Effector CD4-positive, alpha-beta T cell (primary cell): ENCODE measurements around the gene KCNQ1.

ENCODE experiments used
- DNase-seq: peaks from one replicate; pipeline ENCODE4 v3.0.0-alpha.2; 2020

Gene KCNQ1

DNA sequence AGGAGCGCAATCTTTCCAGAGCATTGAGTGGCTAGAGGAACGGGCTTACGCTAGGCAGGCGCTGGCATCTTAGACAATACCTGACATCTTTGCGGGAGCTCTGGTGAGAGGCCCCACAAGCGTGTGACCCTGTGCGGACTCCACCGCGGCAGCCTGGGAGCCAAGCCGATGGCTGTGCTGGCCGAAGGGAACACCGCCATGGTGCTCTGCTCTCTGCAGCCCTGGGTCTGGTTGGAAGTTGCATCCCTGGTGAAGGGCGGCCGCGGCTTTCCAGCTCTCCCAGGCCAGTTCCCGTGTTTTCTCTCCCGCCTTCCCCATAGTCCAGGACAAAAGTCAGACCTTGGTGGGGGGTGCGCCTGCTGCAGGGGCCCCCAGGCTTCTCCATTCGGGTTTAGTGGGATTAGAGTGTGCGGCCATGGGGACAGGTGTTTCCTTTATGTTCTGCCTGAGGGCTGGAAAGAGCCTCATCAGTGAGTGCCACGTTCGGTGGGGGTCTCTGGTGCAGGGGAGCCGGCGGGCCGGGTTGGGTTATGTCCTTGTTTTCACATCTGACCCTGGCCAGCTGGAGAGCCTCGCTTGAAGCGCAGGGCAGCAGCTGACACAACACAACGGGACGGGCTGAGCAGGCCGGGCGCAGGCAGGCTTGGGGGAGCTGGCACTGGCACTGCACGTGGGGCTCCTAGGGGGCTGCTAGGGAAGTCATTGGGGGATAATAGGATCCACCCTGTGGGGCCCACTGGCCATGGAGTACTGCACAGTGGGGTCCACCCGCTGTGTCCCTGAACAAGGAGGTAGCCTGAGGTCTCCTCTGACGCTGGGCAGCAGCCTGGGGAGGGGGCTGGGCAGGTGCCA lies 94.8 kb downstream of the KCNQ1 start:
- no peak for DNase-seq

DNA sequence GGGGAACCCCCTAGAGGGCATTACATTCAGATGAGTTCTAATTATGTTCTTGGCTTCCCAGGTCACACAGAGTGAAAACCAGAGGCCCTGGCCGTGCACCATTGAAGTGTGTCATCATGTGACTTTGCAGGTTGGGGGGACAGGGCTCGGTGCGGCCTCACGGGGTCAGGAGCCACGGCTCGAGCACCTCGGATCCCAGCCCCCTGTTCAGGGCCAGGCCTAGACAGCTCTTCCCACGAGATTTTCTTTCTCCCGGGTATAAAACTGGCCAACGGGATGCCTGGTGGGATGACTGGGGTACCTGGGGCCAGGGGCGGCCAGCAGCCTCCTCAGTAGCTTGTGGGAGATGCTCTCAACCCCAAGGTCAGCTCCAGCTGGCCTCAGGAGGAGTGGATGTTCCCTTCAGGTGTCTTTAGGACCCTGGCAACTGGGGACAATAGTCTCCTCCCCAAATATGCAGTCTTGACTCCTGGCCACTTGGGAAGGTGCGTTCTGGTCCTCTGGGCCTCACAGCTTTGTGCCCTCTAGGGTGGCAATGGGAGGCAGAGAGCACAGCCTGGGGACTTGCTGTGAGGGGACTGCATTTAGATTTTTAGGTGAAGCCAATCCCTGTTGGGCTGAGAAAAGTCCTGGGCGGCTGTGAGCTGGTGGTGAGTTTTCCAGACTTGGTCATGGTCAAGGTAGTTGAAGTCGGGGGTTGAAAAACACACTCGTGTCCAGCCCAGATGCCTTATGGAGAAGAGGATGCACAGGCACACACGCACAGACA lies 95.6 kb downstream of the KCNQ1 start:
- DNase-seq: no peak

DNA sequence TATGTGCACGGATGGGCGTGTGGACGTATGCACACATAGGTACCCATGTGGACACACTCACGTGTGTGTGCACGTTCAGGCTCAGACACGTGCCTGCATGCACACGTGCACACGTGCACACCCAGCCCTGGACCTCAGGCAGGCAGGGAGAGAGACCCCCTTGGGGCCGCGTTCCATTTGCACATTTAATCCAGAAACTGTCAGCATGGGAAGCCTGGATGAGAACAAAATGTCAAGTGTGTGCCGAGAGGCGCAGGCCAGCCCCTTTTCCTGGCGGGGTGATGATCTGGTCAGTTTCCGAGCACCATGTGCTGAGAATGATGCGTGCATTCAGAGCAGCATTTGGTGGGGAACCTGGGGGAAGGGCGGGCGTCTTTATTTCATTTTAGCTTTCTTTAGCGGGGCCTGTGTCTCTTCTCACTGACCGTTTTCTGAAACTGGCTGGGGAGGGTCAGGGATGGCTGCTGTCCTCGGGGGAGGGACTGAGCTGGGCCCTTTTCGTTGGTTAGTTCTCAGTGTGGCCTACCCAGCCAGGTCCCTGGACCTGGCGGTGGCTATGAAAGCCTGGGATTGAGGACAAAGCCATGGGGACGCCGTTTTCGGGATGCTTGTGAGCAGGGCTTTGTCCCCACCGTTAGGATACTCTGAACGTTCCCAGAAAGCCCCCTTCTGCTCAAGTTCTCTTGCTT lies 96.3 kb downstream of the KCNQ1 start:
- no peak for DNase-seq

DNA sequence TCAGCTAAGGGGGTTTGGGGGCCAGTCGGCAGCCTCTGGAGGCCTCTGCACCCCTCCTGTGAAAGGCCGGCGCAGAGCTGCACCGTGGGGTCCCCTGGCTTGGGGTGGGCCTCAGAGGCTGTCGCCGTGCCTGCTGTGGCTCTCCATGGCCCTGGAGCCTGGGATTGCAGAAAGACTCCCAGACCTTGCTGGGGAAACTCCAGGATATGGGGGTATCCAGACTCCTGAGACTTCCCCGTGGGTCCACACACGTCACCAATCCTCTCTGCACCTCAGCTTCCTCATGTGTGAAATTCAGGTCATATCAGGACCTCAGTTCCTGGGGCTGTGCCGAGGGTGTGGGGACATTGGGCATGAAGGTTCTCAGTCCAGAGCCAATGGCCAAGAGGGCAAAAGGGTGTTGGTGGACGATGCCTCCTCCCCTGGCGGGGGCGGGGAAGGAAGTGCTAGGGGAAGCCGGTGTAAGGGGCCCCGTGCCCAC lies 97.1 kb downstream of the KCNQ1 start:
- no peak for DNase-seq

DNA sequence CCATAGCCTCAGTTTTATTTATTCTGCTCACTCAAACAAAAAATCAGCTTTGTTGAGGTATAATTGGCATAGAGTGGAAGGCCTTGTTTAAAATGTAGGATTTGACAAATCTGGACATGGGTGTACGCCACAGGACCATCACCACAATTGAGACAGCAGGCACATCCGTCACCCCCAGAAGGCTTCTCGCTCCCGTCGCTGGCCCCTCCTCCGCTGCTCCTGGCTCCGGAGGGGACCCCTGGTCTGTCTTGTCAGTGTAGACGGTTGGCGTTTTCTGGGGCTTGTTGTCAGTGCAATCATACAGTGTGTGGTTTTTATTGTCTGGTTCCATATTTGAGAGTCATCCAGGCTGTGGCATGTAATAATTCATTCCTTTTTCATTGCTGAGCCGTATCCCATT lies 97.6 kb downstream of the KCNQ1 start:
- DNase-seq: no peak

DNA sequence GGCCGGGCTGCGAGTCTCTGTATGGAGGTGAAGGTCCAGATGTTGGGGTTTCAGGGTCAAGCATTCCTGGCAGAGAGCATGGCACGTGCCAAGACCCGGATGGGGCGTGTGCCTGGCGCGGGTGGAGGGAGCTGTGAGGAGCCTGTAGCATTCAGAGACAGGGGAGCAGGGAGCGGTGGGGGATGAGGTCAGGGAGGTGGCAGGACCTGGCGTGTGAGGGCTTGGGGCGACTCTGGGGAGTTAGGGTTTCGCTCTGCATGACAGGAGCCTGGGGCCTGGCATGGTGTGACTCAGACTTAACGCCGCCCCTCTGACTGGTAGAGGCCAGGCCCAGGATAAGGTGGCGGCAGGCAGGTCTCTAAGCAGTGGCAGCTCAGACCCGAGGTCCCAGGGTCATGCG lies 103.0 kb downstream of the KCNQ1 start:
- no peak for DNase-seq

DNA sequence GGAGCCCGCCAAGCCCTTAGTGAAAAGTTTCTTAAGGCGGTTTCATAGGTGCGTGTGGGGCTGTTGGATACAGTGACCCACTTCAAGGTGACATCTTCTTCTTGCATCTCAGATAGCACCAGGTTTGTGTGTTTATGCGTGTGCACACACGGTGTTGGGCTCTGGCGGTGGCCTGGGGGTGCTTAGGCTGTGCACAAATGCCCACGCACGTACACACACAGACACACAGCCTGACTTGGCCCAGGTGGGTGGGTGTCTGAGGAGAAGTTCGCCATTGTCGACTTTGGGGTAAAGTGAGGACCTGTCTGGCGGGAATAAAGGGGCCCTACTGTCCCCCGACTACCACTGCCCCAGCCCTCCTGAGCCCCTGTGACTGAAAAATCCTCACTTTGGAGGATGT lies 103.8 kb downstream of the KCNQ1 start:
- no peak for DNase-seq

DNA sequence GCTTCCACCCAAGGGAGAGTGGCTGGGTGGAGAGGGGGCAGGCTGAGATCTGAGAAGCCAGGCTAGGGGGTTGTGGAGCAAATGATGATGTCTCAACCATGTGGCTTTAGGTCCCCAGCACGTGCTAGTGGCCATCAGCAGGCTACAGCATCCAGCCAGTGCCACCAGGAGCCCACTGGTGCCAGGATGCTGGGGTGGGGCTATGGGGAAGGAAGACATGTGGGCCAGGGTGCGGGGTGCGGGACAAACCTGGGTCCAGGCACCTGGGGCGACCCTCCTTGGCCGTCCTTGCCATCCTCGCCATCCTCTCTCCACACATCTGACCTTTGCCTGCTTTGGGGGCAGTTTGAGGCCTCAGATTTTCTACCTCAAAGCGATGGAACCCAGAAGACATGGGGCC lies 104.3 kb downstream of the KCNQ1 start:
- no peak for DNase-seq

DNA sequence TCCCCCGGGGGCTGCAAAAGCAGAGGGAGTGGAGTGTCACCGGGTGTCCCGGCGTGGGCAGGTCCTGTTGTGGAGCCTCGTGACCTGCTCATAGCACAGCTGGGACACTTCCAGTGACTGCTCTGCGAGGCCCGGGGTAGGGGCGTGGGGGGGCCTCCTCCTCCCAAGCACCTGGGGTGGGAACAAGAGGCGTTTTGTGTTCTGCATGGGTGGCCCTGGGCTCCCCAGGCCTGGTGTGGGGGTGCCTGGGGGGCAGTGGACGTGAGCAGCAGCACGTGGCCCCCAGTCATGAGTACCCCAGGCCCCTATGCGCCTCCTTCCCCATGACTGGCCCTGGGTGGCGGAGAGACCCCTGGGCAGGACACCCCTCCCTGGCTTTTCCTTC lies 104.7 kb downstream of the KCNQ1 start:
- DNase-seq: no peak

DNA sequence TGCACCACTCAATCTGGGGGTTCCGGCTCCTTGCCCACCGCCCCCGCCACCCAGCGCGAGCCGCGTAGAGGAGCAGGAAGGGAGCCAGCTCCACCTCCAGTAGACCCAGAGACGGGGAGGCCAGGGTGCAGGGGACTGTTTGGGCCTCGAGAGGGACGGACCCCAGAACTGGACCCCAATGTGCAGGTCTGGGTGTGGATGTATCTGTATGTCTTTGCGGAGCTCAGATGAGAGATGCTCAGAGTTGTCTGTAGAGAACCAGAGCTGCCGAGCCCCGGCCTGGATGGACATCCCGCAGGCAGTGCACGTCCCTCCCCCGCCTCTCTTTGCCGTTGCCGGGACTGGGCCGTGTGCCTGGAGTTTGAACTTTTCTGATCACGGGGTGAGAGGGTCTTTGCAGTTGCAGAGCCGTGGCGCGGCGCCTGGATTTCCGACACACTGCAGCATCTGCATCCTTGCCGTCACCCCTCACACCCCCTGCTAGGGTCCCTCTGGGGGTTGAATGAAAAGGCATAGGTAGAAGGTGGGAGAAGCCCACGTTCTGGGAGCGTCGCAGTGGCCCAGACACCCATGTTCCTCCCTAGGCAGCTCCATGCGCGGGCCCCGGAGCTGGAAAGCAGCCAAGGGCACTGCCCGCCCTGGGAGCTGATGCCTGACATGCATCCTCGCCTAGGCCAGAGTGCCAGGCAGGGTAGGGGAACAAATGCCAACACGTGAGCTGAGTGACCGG lies 105.2 kb downstream of the KCNQ1 start:
- DNase-seq: no peak

DNA sequence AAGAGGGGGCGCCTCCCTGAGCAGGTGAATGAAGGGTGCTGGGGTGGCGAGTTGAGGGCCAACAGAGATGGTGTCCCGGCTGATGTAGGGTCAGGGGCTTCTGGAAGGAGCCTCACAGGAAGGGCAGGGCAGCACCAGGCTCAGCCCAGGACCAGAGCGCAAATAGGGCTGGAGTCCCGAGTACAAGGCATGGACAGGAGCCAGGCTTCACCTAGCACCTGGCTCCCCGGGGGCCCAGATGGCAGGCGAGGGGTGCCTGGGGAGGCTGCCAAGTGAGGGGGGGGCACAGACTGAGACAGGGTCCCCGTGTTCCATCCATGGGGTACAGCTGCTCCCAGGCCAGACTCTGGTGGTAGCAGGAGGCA lies 105.8 kb downstream of the KCNQ1 start:
- no peak for DNase-seq

DNA sequence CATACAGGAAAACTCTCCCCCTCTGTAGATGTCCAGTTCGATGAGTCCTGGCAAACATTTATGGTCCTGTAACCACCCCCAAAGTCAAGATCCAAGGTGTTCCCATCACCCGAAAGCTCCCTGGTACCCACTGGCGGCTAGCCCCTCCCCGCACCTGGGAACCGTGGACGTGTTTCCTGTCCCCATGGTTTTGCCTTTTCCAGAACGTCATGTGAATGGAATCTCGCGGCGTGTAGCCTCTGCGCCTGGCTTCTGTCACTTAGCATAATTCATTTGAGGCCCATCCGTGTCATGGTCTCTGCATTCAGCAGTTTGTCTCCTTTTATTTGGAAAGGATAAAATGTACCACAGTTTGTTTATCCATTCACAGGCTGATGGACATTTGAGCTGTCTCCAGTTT lies 106.3 kb downstream of the KCNQ1 start:
- DNase-seq: no peak

DNA sequence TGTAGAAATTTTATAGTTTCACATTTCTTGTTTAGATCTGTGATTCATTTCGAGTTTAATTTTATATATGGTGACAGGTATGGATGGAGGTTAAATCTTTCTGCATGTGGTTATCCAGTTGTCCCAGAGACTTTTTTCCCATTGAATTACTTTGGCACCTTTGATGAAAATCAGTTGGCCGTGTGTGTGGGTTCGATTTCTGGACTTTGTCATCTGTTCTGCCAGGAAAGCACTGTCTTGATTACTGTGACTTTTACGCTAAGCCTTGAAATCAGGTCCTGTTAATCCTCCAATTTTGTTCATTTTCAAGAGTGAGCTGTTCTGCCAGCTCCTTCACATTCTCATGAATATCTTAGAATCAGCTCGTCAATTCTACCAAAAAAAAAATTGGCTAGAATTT lies 107.4 kb downstream of the KCNQ1 start:
- no peak for DNase-seq

DNA sequence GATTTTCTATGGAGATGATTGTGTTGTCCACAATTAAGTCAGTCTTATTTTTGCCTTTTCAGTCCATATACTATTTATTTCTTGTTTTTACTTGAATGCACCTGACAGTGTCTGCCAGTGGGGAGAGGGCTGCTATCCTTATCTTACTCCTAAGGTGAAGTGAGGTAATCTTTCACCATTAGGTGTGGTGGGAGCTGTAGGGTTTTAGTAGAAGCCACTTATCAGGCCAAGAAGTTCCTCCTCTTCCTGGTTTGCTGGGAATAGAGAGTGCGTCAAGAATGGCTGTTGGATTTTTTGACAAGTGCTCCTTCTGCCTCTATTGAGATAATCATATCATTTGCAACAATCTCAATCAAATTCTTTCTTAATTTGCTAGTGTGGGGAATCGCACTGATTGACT lies 108.4 kb downstream of the KCNQ1 start:
- no peak for DNase-seq

DNA sequence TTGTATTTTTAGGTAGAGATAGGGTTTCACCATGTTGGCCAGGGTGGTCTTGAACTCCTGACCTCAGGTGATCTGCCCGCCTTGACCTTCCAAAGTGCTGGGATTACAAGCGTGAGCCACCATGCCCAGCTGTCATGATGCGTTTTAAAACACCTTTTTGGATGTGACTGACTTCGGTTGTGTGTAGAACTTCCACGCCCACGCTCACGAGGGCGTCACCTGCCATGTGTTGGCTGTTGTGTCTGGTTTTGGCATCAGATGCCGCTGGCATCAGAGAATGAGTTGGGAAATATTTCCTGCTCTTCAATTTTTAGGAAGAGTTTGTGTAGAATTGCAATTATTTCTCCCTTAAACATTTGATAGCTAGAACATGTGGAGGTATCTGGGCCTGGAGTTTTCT lies 109.1 kb downstream of the KCNQ1 start:
- DNase-seq: no peak

DNA sequence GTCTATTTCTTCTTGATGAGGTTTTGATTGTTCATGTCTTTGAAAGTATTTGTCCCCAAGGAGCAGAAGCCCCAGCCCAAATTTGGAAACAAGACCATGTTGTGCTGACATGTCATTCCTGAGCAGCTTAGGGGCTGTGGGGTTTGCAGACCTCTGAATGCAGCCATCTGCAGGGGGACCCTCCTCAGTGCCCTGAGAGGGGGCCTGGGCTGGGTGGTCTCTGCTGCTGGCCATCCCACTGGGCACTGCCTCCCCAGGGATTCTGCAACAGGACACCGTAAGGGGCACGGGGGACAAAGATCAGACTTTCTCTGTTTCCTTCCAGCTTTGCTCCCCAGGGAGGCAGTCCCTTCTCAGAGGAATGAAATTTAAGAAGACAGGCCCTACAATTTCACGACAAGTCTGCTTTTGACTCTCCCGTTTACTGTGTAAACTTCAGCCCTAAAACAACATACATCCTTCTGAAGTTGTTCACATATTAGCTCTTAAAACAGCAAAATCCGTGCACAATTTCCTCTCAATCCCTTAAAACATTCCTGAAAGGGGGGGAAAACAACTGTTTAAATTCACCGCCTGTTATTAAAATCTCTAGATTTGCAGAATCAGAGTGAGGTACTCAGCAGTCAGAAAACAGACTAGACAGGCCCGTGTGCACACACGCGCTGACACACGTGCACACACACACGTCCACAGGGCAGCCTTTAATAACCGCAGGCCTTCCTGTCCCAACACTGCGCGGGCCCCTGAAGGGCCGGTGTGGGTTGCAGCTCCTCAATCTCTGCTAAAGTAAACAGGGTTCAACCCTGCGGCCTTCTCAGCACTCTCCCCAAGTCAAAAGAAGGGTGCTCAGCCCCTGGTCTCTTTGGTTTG lies 109.8 kb downstream of the KCNQ1 start:
- DNase-seq: no peak

DNA sequence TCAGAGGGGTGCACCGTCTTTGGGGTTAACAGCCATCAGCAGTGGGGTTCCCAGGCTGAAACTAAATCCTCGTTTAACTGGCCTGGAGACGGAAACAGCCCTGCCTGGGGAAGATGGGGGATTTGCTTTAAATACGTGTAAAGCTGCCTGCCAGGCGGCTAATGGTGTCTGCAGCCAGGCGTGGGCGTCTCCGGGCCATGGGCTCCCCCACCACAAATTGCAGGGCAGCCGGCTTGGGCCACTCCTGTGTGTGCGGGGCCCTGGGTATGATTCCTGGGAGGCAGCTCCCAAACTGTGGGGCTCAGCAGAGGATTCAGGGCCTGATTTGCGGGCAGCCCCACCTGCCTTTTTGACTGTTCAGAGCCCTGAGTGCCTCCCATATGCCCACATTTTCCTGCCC lies 110.5 kb downstream of the KCNQ1 start:
- DNase-seq: no peak

DNA sequence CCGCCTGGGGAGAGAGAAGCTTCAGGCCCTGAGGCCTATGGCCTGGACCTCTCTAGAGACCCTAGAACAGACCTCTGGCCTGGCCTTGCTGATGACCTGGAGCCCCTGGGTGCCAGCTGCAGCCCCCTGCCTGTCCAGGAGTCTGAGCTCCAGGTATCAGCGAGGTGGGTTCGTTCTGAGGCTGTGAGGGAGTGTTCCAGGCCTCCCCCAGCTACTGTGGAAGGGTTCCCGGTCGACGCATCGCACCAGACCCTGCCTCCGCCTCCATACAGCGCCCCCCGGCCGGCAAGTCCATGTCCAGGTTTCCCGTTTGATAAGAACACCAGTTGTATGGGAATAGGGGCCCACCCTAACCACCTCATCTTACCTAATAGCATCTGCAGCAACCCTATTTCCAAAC lies 111.1 kb downstream of the KCNQ1 start:
- no peak for DNase-seq

DNA sequence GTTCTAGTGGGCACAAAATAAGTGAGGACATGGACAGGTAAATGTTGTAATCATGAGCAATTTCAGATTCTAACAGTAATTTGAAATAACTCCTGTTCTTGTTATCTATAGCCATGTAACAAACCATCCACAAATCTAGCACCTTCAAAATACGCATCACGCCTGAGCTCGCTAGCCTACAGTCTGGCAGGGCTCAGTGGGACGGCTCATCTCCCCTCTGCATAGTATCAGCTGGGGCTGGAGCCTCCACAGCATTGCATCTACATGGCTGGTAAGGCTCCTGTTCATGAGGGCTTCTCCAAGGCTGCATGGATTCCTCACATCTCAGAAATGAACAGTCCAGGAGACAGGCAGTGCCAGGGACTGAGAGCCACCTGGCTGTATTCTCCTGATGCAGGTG lies 112.6 kb downstream of the KCNQ1 start:
- DNase-seq: no peak

DNA sequence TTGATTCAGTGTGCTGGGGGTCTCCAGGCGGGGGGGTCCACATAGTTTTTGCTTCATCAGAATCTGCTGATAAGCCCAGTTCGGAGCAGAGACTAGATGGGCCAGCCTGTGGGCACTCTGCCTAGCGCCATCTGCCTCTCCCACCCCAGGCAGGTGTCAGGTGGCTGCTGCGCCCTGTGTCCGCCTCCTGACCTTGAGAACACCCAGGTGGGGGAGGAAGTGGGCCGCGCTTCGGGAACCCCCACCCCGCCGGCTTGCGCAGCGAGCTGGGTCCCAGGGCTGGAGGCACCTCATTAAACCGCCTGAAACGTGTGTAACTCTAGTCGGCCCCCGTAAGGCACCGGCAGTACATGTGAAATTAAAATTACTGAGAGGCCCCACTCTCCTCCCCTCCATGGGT lies 113.6 kb downstream of the KCNQ1 start:
- no peak for DNase-seq

DNA sequence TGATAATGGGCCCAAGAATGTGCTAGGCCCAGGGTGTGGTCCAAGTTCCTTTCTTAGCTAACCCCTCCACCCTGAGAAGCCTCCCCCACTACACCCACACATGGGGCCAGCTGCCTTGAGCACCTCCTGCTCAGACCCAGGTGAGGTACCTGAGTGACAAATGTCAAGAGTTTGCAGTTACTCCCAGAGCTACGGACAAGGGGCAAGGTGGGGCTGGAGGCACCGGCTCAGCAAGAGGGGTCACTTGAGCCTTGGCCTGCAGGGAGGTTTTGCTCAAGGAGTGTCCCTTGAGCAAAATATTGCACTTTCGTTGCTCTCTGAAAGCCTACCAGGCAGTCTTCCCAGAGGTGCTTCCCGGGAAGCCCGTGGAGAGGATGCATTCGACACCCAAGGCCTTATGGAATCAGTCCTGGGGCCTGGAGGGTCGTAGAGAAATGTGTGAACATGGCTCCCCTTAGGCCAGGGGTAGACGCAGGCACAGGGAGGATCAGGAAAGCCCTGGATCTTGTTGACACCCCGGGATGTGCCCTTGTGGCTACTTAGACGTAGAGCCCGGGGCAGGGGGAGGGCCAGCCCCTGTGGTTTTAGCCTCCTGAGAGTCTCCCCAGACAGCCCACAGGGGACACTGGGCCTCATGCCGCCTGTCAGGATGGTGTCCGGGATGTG lies 114.2 kb downstream of the KCNQ1 start:
- DNase-seq: no peak
